Measurements from ENCODE around the gene ADAMTS17.

ADAMTS17 gene

GRCh38 chr15:100245855-100246254, 95.9 kb downstream of the ADAMTS17 start:
- no peak for DNase-seq

DNA sequence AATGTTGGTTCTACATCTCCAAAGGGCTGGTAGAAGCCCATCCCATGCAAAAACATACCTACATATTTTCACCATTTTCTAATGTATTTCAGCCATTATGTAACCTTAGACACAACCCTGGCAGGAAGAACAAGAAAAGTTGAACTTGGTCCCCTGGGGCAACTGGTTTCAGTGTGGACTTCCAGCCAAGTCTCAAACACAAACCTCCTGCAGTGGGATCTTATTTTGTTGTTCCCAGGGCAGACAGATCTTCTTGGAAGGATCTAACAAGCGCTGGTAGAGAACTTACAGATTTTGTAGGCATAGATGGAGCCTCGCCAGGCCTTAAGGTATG, 96.3 kb downstream of the ADAMTS17 start:
- DNase-seq: no peak

DNA sequence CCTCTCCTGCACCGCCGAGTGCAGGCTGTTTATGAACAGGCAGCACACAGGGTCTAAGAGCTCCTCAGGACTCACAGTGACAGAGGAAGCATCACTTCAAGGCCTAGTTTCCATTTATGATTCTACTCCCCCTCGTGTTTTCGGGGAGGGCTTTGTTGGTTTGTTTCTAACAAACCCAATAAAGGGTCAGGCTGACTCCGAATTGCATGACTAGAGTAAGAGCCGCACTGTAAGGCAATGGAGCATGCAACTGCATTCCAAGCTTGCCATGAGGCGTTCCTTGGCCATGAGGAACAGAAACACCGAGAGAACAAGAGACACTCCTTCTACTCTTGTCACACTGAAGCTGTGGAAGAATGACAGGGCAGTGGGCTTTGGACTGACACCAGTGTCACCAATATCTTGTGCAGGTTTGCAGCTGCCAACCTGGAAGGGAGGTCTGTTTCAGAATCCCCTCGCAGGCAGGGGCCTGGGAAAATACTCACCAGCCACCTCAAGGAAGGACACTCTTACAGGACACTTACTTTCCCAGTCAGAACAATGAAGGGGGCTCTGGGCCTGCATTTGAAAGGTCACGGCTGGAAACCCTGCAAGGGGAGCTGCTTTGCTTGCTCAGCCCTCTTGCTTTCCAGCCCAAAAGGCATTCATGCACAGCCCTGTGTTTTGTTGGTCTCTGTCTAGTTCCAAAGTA, 96.8 kb downstream of the ADAMTS17 start:
- DNase-seq: no peak

GRCh38 chr15:100242989-100243388, 98.8 kb downstream of the ADAMTS17 start:
- no peak for DNase-seq

DNA sequence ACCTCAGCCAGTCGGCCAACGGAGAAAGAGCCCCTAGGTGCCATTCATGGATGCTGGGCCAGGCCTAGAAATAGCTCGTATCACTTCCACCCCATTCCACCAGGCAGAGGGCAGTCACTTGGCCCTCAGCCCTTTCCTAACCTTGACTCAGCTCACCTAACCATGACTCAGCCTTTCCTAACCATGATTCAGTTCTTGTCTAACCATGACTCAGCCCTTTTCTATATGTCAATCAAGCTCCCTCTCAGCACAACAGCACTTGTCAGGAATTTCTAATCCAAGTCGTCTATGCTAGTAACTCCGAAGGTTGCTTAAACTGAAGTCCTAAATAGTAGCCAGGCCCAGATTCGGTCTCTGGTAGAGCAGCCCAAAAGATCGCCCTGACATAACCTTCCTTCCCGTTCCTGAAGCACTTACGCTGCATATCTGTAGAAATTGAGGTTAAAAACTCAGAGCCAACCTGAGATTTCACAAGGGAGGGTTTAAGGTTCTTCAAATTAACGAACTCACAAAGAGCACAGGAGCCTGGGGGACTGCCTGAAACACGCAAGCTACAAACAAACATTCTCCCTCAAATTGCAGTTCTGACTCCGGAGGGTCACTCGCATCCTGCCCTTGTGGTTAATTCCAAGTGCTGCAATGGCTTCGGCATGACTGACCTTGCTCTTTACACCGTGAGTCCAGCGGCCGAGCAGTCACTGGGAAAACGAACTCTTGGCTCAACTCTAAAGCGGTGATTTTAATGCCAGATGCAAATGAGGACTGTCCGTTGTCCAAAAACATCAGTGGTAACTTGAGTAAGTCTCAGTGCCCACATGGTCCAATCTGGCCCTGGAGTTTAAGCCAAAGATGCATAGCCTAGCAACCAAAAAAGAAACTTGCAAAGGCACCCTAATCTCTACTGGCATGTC, 99.9 kb downstream of the ADAMTS17 start:
- DNase-seq: peak; percentile 60

GRCh38 chr15:100236981-100237720, 104.6 kb downstream of the ADAMTS17 start:
- no peak for DNase-seq

GRCh38 chr15:100235030-100235617, 106.7 kb downstream of the ADAMTS17 start:
- DNase-seq: no peak

- peak; percentile 3 for DNase-seq
Observed at GRCh38 chr15:100234158-100235029, 107.4 kb downstream of the ADAMTS17 start.

- DNase-seq: no peak
Observed at GRCh38 chr15:100230784-100231183, 111.0 kb downstream of the ADAMTS17 start.

- no peak for DNase-seq
Observed at GRCh38 chr15:100229181-100230163, 112.3 kb downstream of the ADAMTS17 start.

DNA sequence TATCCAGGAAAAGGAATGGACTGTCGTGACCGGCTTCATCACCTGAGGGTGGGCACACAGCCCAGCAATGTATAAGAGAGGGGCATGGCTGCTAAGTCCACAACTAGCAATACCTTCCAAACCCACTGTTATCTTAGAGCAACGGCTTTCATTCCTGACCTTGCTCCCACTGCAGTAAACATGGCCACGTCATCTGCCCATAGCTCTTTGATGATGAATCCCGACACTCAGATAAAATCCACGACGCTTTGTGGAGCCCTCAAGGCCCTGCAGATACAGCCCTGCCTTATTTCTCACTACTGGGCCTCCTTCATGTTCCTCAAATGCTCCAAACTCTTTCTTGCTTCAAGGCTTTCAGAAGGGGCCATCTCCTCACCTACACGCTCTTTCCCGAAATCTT, 114.0 kb downstream of the ADAMTS17 start:
- no peak for DNase-seq

DNA sequence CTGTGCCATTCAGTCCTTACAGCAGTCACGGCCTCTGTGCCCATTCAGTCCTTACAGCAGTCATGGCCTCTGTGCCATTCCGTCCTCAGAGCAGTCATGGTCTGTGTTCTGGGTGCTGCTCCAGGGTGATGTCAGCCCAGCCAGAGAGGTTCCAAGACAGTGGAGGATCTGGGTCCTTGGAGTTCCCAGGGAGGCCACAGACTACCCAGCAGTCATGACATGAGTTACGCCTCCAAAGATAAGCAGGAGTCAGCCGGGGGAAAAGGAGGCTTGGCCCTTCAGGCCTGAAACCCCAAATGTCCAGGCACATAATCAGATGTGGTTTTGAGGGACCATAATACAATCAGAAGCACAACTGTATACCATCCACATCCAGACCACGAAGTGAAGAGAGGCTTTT, 115.7 kb downstream of the ADAMTS17 start:
- DNase-seq: no peak

DNA sequence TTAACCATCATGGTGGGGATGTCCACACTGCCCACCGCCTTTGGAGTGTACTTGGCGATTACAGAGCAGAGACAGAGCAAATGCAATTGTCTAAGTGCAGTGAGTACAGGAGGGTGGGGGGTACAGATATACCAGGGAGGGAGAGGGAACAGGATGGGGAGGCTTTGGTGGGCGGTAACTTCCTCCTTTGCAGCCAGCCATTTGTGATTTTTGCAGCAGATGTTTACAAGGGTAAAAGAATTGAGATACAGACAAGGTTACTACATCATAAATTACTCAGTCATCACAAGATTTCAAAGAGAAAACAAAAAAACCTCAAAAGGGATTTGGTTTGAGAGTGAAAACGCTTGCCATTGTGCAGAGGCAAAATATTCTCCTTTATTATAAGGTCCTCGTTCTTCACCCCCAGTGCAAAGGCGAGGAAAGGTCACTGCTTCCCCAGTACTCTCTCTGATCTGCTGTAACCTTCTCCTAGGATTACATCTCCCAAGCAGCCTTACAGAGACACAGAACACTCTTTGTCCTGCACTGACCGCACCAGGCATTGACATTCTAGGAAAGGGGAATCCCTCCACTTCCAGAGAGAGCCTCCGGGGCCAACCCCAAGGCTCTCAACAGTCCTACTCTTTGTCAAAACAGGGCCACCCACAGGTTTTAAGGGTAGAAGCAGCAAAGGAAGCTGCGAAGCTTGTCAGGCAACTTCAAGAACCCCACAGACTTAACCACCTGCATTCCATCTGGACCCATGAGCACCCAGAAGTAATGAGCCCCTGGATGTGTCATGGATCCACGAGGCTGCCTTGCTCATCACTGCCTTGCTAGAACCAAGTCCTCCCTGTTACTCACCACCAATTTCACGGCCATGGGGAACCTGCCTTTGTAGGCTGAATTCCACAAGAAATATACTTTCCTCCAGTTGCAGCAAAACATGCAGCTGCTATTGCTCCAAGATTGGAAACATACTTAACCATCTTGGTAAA, 117.3 kb downstream of the ADAMTS17 start:
- peak; percentile 5 for DNase-seq

GRCh38 chr15:100222349-100222715, 119.4 kb downstream of the ADAMTS17 start:
- no peak for DNase-seq

- DNase-seq: no peak
Observed at GRCh38 chr15:100221471-100222348, 120.1 kb downstream of the ADAMTS17 start.

DNA sequence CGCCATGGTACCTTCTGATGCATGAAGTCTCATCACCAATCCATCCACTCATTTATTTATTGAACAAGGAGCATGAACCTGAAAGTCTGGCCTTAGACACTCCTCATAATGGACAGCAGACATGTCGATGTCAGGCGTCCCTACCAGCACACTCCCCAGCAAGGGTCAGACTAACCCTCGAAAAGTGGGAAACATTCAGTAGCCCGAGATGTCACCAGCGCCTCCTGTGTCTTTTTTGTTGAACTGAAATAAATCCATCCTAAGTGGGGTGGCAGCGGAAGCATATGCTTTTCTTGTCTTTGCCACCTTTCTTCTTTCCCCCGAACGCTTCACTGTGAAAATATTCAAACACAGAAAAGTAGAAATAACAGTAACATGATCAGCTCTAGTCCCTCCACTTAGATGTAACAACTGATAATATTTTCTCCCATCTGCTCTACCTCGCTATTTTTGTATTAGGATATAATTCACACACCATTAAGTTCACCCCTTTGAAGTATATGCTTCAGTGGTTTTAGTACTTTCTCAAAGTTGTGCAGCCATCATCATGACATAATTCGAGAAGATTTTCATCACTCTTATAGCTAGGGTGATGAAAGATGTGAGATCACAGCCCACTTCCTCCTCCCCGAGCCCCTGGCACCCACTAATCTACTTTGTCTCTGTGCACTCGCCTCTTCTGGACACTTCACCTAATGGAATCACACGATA, 121.6 kb downstream of the ADAMTS17 start:
- no peak for DNase-seq

- peak; percentile 17 for DNase-seq
Observed at GRCh38 chr15:100218434-100218833, 123.3 kb downstream of the ADAMTS17 start.

- no peak for DNase-seq
Observed at GRCh38 chr15:100216182-100216581, 125.6 kb downstream of the ADAMTS17 start.
